Vagina (tissue), 2 donors: ENCODE measurements around the gene FOXO3.

Source experiments
- CTCF ChIP-seq, 3 experiments: fragments of 450-650 bp in 2 of 3; fragments of 200-600 bp in 1 of 3; sonication (generic) in 1 of 3; IDR thresholded peaks; one replicate each; pipeline ENCODE4 v1.5.1; 2017 to 2019; ENCODE audit warnings: antibody characterized with exemption in 3 of 3, mild to moderate bottlenecking in 2 of 3, moderate library complexity in 2 of 3
- POLR2A ChIP-seq, 2 donors: fragments of 450-650 bp; IDR thresholded peaks; one replicate each; pipeline ENCODE4 v1.6.1; 2017; ENCODE audit warnings: antibody characterized with exemption in 2 of 2, mild to moderate bottlenecking in 2 of 2, moderate library complexity in 2 of 2
- POLR2AphosphoS5 ChIP-seq, 2 donors: sonication (generic); formaldehyde crosslinking; IDR thresholded peaks; one replicate each; pipeline ENCODE4 v1.9.0; 2017; ENCODE audit warnings: antibody characterized with exemption in 2 of 2, mild to moderate bottlenecking in 2 of 2, low read depth in 1 of 2; ENCODE audit not compliant: insufficient read depth in 1 of 2

GRCh38 chr6:108712946-108713345 is 152.2 kb downstream of the FOXO3 start:
- TF ChIP-seq CTCF (IDR thresholded peaks at IDR 0.05) (no peak), POLR2A (IDR thresholded peaks at IDR 0.05) (no peak), POLR2AphosphoS5 (IDR thresholded peaks at IDR 0.05; ENCODE audit: insufficient read depth in 1 of 2, low read depth in 1 of 2) (no peak)
